ENCODE measurements around the gene SHKBP1. TPM values are rescaled to one million over a fixed set of nuclear protein-coding genes. Genes with fewer than 3 reads are reported as not detected.

Gene SHKBP1
- total RNA-seq, 1 donor from 2014 or later: 29.2 TPM

DNA sequence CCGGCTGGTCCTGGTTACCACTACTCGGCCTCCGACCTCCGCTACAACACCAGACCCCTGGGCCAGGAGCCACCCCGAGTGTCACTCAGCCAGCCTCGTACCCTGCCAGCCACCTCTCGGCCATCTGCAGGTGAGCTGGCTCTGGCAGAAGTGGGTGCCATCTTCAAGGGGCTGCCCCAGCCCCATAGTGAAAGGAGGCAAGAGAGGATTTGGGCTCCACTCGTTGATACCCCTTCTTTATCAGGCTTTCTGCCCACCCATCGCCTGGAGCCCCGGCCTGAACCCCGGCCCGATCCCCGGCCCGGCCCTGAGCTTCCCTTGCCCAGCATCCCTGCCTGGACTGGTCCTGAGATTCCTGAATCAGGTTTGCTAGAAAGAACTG, 31.6 kb downstream of the SHKBP1 start:
- no peak for DNase-seq (ENCODE audit: low read depth)
- no peaks in the 10 kb centered on the region for H3K27me3 ChIP-seq (ENCODE audit: control insufficient read depth, insufficient read depth, low read length)
- no peak for TF ChIP-seq CTCF (IDR thresholded peaks at IDR 0.05; ENCODE audit: insufficient read depth, low read length, severe bottlenecking)
- H3K4me3 ChIP-seq (ENCODE audit: low read depth, low read length): no peak overlapping the region
- H3K36me3 ChIP-seq (ENCODE audit: control insufficient read depth, insufficient read depth, low read length): peaks cover 3% of the 10 kb centered on the region
- no peak for FAIRE-seq

GRCh38 chr19:40608957-40609356, 32.3 kb downstream of the SHKBP1 start:
- no peak for FAIRE-seq
- Histone ChIP-seq H3K36me3 (ENCODE audit: control insufficient read depth, insufficient read depth, low read length) (peaks cover 3% of the 10 kb centered on the region), H3K4me3 (ENCODE audit: low read depth, low read length) (peak overlapping the region; percentile 51), H3K27me3 (ENCODE audit: control insufficient read depth, insufficient read depth, low read length) (no peaks in the 10 kb centered on the region)
- TF ChIP-seq CTCF (IDR thresholded peaks at IDR 0.05; ENCODE audit: insufficient read depth, low read length, severe bottlenecking): no peak
- no peak for DNase-seq (ENCODE audit: low read depth)

GRCh38 chr19:40609561-40610395, 33.1 kb downstream of the SHKBP1 start:
- no peak for FAIRE-seq
- no peak for TF ChIP-seq CTCF (IDR thresholded peaks at IDR 0.05; ENCODE audit: insufficient read depth, low read length, severe bottlenecking)
- H3K4me3 ChIP-seq (ENCODE audit: low read depth, low read length): peak overlapping the region; percentile 51
- DNase-seq (ENCODE audit: low read depth): peak; percentile 79
- peaks cover 3% of the 10 kb centered on the region for H3K36me3 ChIP-seq (ENCODE audit: control insufficient read depth, insufficient read depth, low read length)
- H3K27me3 ChIP-seq (ENCODE audit: control insufficient read depth, insufficient read depth, low read length): no peaks in the 10 kb centered on the region

GRCh38 chr19:40610396-40611064, 33.9 kb downstream of the SHKBP1 start:
- peak; percentile 24 for DNase-seq (ENCODE audit: low read depth)
- Histone ChIP-seq H3K27me3 (ENCODE audit: control insufficient read depth, insufficient read depth, low read length) (no peaks in the 10 kb centered on the region), H3K36me3 (ENCODE audit: control insufficient read depth, insufficient read depth, low read length) (peaks cover 3% of the 10 kb centered on the region), H3K4me3 (ENCODE audit: low read depth, low read length) (peak overlapping the region; percentile 51)
- TF ChIP-seq CTCF (IDR thresholded peaks at IDR 0.05; ENCODE audit: insufficient read depth, low read length, severe bottlenecking): no peak
- FAIRE-seq: no peak

DNA sequence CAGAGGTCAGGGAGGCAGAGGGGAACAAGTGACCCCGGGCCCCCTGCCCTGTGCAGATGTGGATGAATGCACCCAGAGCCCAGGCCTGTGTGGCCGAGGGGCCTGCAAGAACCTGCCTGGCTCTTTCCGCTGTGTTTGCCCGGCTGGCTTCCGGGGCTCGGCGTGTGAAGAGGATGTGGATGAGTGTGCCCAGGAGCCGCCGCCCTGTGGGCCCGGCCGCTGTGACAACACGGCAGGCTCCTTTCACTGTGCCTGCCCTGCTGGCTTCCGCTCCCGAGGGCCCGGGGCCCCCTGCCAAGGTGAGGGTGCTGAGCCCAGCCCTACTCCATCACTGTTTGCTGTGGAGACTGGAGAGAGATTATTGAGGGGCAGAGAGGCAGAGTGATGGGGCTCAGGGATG, 34.4 kb downstream of the SHKBP1 start:
- DNase-seq (ENCODE audit: low read depth) (peak; percentile 68), FAIRE-seq (no peak)
- peaks cover 3% of the 10 kb centered on the region for H3K36me3 ChIP-seq (ENCODE audit: control insufficient read depth, insufficient read depth, low read length)
- H3K27me3 ChIP-seq (ENCODE audit: control insufficient read depth, insufficient read depth, low read length): no peaks in the 10 kb centered on the region
- no peak overlapping the region for H3K4me3 ChIP-seq (ENCODE audit: low read depth, low read length)
- no peak for TF ChIP-seq CTCF (IDR thresholded peaks at IDR 0.05; ENCODE audit: insufficient read depth, low read length, severe bottlenecking)

Data from bronchial epithelial cell (primary cell).